HL-60 (cell line): ENCODE measurements around the gene ETFA.

Experiments
- GABPA ChIP-seq: IDR thresholded peaks from 2 replicates; pipeline ENCODE4 v1.6.1; 2012; ENCODE audit warnings: low read depth
- POLR2AphosphoS5 ChIP-seq: IDR thresholded peaks from 2 replicates; pipeline ENCODE4 v1.6.1; 2012; ENCODE audit warnings: low read depth
- REST ChIP-seq: IDR thresholded peaks from 2 replicates; pipeline ENCODE4 v1.6.1; 2012; ENCODE audit warnings: low read depth; ENCODE audit not compliant: insufficient replicate concordance
- SPI1 ChIP-seq: IDR thresholded peaks from 2 replicates; pipeline ENCODE4 v1.6.1; 2012; ENCODE audit warnings: low read depth, mild to moderate bottlenecking, borderline replicate concordance
- TF ChIP-seq, protein P1 (sequence below): IDR thresholded peaks from one replicate; pipeline ENCODE4 v1.5.1; 2011; ENCODE audit warnings: low read length, control low read depth, inconsistent platforms; ENCODE audit not compliant: insufficient read depth

GRCh38 chr15:76203346-76204108, 107.7 kb downstream of the ETFA start:
- TF ChIP-seq, protein P1, sequence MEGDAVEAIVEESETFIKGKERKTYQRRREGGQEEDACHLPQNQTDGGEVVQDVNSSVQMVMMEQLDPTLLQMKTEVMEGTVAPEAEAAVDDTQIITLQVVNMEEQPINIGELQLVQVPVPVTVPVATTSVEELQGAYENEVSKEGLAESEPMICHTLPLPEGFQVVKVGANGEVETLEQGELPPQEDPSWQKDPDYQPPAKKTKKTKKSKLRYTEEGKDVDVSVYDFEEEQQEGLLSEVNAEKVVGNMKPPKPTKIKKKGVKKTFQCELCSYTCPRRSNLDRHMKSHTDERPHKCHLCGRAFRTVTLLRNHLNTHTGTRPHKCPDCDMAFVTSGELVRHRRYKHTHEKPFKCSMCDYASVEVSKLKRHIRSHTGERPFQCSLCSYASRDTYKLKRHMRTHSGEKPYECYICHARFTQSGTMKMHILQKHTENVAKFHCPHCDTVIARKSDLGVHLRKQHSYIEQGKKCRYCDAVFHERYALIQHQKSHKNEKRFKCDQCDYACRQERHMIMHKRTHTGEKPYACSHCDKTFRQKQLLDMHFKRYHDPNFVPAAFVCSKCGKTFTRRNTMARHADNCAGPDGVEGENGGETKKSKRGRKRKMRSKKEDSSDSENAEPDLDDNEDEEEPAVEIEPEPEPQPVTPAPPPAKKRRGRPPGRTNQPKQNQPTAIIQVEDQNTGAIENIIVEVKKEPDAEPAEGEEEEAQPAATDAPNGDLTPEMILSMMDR, result no peak
- TF ChIP-seq REST (no peak), SPI1 (no peak), GABPA (no peak), POLR2AphosphoS5 (no peak)
